ENCODE results near the gene ITGB4. TPM values are rescaled to one million over a fixed set of nuclear protein-coding genes. Genes with fewer than 3 reads are reported as not detected.

The ITGB4 gene
- total and polyA plus RNA-seq, 2 donors (not counting 3 experiments of a cell fraction or from before 2014, with no cell fraction given) = 4.2 to 6.7 TPM

DNA sequence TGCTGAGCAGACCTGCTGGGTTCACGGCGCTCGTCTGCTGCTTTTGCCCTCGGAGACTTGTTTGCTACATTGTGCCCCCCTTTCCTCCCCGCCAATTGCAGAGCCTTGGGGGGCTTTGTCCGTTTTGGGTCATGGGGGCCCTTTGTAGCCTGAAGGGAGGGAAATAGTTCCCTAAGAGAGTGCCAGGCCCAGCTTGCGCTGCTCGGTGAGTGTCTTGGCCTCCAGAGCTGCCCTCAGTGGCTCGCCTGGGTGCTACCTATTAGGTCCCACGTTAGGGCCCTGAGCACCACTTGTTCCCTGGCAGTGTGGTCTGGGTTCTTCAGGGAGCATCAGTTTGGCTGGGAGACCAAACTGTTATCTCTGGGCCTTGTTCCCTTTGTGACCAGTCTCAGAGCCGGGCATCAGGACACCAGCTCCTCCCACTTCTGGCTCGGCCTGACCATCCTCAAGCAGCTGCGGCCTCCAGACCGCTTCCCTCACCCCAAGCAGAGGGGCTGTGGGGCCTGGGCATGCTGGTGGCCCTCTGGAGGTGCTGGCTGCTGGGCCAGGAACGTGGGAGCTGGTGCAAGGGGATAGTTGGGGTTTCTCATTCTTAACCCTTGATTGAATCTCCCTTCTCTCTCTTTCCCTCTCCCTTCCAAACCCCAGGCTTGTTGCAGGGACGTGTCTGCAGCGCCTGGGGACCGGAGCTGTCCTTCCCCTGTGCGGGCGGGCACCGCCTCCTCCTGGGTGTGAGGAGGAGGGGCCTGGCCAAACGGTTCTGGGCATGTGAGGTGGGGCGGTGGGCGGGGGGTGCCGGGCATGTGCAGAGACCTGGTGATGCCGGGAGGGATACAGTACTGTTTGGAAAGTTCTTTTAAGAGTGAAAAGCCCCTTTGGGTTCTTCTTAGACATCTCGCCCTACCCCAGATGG is 16.0 kb upstream of the ITGB4 start:
- Histone ChIP-seq H3K27me3 (ENCODE audit: control insufficient read depth in 2 of 2, insufficient read depth in 2 of 2, low read length in 2 of 2) (no peaks in the 10 kb centered on the region), H3K27ac (ENCODE audit: insufficient read depth, low read depth, low read length) (no peak overlapping the region), H2AFZ (ENCODE audit: low read depth, low read length) (no peak overlapping the region), H3K9me1 (replicated peaks; ENCODE audit: control insufficient read depth, extremely low read depth, insufficient read depth, low read length) (no peaks in the 10 kb centered on the region), H3K9ac (replicated peaks; ENCODE audit: extremely low read depth, insufficient read depth, low read length) (no peak overlapping the region), H3K79me2 (ENCODE audit: control insufficient read depth, insufficient read depth, low read length) (peaks cover 4% of the 10 kb centered on the region), H3K4me2 (ENCODE audit: insufficient read depth, low read length) (no peak overlapping the region), H4K20me1 (replicated peaks; ENCODE audit: control insufficient read depth, extremely low read depth, insufficient read depth, low read length) (no peaks in the 10 kb centered on the region), H3K4me1 (ENCODE audit: control insufficient read depth, extremely low read depth, insufficient read depth, low read length) (peaks cover 44% of the 10 kb centered on the region), H3K4me3 (replicated peaks in 1 of 3; ENCODE audit: insufficient read depth in 1 of 3, low read depth in 1 of 3, low read length in 3 of 3) (no peak overlapping the region), H3K9me3 (replicated peaks; ENCODE audit: control insufficient read depth, insufficient read depth, low read length) (no peaks in the 10 kb centered on the region), H3K36me3 (ENCODE audit: control insufficient read depth in 2 of 2, extremely low read depth in 1 of 2, insufficient read depth in 2 of 2, low read length in 2 of 2) (peaks cover 19 to 40% of the 10 kb centered on the region in 2 experiments)
- DNase-seq (ENCODE audit: low read depth, low spot score) = no peak
- ChIA-PET CTCF (interaction anchor here (1.1 to 5.4 kb wide), 4 partner anchors 11 to 42 kb away, joined by 4 to 59 read pairs (median 27); no protein-coding TSS in a partner anchor), POLR2A (no interaction called here)
- TF ChIP-seq POLR2A (IDR thresholded peaks at IDR 0.05; ENCODE audit: low read depth, low read length) (no peak), JUN (IDR thresholded peaks at IDR 0.05; ENCODE audit: borderline replicate concordance, insufficient read depth, insufficient read length, low read depth) (no peak), EZH2 (IDR thresholded peaks at IDR 0.05; ENCODE audit: borderline replicate concordance, low read depth, low read length, severe bottlenecking) (no peak), POLR2AphosphoS5 (IDR thresholded peaks at IDR 0.05; ENCODE audit: insufficient read depth, low read depth, low read length) (no peak)
- TF ChIP-seq, protein P1, sequence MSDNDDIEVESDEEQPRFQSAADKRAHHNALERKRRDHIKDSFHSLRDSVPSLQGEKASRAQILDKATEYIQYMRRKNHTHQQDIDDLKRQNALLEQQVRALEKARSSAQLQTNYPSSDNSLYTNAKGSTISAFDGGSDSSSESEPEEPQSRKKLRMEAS (IDR thresholded peaks at IDR 0.05; ENCODE audit: insufficient read depth, insufficient read length) = no peak
- dilution Hi-C loops (cut with MboI; ENCODE audit: extremely low pct_ligation_motif_present, low sequenced_read_pairs) = no loop called here
- BruUV-seq (replicated peaks) = no TSS peak
- FAIRE-seq = no peak
- intact Hi-C loops (cut with micrococcal nuclease) = no loop called here
